GM12878 (cell line): ENCODE data around the gene CDC42SE2.
"Not testable (repeated sequence)": the region's sequence is repeated elsewhere in the genome, so short reads cannot be mapped to it uniquely, and the experiment has no call there.

Source experiments
- EP300 ChIP-seq, 2 experiments: fragments of 150-350 bp in 1 of 2; IDR thresholded peaks; 2 replicates each; pipeline ENCODE4 v1.6.1; 2011 to 2012; ENCODE audit warnings: low read depth in 2 of 2, low read length in 2 of 2, borderline replicate concordance in 1 of 2, improper control_type of control experiment in 1 of 2, inconsistent platforms in 1 of 2; ENCODE audit not compliant: control insufficient read depth in 1 of 2
- ESRRA ChIP-seq: IDR thresholded peaks from 2 replicates; pipeline ENCODE4 v1.6.1; 2012; ENCODE audit warnings: mild to moderate bottlenecking, low read length, improper control_type of control experiment
- NR2C1 ChIP-seq: fragments of 450-650 bp; IDR thresholded peaks from 2 replicates; pipeline ENCODE4 v1.6.1; 2017; ENCODE audit warnings: antibody characterized with exemption, mild to moderate bottlenecking, moderate library complexity
- NRF1 ChIP-seq: conservative IDR thresholded peaks from 2 replicates; pipeline ENCODE4 v1.6.1; 2011; ENCODE audit warnings: mild to moderate bottlenecking, low read depth, low read length, improper control_type of control experiment
- SP1 ChIP-seq: IDR thresholded peaks from one replicate; pipeline ENCODE4 v1.6.1; 2011; ENCODE audit warnings: low read depth, low read length
- TF ChIP-seq, protein P1 (sequence below): fragments of 450-650 bp; IDR thresholded peaks from 2 replicates; pipeline ENCODE4 v1.6.1; 2017; ENCODE audit warnings: antibody characterized with exemption, mild to moderate bottlenecking, moderate library complexity
- TF ChIP-seq, protein P2 (sequence below): IDR thresholded peaks from 2 replicates; pipeline ENCODE4 v1.6.1; 2011; ENCODE audit warnings: borderline replicate concordance, low read depth, mild to moderate bottlenecking, moderate library complexity, mixed read lengths, low read length; ENCODE audit not compliant: insufficient read depth; ENCODE audit errors: extremely low read length
- TF ChIP-seq, protein P3 (sequence below): IDR thresholded peaks from 2 replicates; pipeline ENCODE4 v1.6.1; 2012; ENCODE audit warnings: mild to moderate bottlenecking, low read depth, low read length

DNA sequence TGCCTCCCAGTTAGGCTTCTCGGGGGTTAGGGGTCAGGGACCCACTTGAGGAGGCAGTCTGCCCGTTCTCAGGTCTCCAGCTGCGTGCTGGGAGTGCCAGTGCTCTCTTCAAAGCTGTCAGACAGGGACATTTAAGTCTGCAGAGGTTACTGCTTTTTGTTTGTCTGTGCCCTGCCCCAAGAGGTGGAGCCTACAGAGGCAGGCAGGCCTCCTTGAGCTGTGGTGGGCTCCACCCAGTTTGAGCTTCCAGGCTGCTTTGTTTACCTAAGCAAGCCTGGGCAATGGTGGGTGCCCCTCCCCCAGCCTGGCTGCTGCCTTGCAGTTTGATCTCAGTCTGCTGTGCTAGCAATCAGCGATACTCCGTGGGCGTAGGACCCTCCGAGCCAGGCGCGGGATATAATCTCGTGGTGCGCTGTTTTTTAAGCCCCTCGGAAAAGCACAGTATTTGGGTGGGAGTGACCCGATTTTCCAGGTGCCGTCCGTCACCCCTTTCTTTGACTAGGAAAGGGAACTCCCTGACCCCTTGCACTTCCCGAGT, 48.5 kb downstream of the CDC42SE2 start:
- TF ChIP-seq EP300 (IDR thresholded peaks at IDR 0.05; ENCODE audit: borderline replicate concordance in 1 of 2, control insufficient read depth in 1 of 2, low read depth in 2 of 2, low read length in 2 of 2); NRF1; SP1; NR2C1; ESRRA: not testable (repeated sequence)
- TF ChIP-seq, protein P1, sequence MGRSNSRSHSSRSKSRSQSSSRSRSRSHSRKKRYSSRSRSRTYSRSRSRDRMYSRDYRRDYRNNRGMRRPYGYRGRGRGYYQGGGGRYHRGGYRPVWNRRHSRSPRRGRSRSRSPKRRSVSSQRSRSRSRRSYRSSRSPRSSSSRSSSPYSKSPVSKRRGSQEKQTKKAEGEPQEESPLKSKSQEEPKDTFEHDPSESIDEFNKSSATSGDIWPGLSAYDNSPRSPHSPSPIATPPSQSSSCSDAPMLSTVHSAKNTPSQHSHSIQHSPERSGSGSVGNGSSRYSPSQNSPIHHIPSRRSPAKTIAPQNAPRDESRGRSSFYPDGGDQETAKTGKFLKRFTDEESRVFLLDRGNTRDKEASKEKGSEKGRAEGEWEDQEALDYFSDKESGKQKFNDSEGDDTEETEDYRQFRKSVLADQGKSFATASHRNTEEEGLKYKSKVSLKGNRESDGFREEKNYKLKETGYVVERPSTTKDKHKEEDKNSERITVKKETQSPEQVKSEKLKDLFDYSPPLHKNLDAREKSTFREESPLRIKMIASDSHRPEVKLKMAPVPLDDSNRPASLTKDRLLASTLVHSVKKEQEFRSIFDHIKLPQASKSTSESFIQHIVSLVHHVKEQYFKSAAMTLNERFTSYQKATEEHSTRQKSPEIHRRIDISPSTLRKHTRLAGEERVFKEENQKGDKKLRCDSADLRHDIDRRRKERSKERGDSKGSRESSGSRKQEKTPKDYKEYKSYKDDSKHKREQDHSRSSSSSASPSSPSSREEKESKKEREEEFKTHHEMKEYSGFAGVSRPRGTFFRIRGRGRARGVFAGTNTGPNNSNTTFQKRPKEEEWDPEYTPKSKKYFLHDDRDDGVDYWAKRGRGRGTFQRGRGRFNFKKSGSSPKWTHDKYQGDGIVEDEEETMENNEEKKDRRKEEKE: not testable (repeated sequence)
- TF ChIP-seq, protein P2, sequence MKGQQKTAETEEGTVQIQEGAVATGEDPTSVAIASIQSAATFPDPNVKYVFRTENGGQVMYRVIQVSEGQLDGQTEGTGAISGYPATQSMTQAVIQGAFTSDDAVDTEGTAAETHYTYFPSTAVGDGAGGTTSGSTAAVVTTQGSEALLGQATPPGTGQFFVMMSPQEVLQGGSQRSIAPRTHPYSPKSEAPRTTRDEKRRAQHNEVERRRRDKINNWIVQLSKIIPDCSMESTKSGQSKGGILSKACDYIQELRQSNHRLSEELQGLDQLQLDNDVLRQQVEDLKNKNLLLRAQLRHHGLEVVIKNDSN: not testable (repeated sequence)
- TF ChIP-seq, protein P3, sequence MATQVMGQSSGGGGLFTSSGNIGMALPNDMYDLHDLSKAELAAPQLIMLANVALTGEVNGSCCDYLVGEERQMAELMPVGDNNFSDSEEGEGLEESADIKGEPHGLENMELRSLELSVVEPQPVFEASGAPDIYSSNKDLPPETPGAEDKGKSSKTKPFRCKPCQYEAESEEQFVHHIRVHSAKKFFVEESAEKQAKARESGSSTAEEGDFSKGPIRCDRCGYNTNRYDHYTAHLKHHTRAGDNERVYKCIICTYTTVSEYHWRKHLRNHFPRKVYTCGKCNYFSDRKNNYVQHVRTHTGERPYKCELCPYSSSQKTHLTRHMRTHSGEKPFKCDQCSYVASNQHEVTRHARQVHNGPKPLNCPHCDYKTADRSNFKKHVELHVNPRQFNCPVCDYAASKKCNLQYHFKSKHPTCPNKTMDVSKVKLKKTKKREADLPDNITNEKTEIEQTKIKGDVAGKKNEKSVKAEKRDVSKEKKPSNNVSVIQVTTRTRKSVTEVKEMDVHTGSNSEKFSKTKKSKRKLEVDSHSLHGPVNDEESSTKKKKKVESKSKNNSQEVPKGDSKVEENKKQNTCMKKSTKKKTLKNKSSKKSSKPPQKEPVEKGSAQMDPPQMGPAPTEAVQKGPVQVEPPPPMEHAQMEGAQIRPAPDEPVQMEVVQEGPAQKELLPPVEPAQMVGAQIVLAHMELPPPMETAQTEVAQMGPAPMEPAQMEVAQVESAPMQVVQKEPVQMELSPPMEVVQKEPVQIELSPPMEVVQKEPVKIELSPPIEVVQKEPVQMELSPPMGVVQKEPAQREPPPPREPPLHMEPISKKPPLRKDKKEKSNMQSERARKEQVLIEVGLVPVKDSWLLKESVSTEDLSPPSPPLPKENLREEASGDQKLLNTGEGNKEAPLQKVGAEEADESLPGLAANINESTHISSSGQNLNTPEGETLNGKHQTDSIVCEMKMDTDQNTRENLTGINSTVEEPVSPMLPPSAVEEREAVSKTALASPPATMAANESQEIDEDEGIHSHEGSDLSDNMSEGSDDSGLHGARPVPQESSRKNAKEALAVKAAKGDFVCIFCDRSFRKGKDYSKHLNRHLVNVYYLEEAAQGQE: not testable (repeated sequence)
